GM18505 (cell line): ENCODE results near the gene MYBPC3.
"Not testable (repeated sequence)": the region's sequence is repeated elsewhere in the genome, so short reads cannot be mapped to it uniquely, and the experiment has no call there.

Source experiments
- ATAC-seq: cut with Tn5 transposase; IDR thresholded peaks from one replicate; pipeline ENCODE4 v1.9.1; 2021; ENCODE audit not compliant: unreplicated experiment
- POLR2A ChIP-seq: IDR thresholded peaks from 4 replicates; pipeline ENCODE4 v1.6.1; 2011; ENCODE audit warnings: borderline replicate concordance; ENCODE audit not compliant: insufficient read depth, insufficient read length; ENCODE audit errors: extremely low read depth

MYBPC3 gene

DNA sequence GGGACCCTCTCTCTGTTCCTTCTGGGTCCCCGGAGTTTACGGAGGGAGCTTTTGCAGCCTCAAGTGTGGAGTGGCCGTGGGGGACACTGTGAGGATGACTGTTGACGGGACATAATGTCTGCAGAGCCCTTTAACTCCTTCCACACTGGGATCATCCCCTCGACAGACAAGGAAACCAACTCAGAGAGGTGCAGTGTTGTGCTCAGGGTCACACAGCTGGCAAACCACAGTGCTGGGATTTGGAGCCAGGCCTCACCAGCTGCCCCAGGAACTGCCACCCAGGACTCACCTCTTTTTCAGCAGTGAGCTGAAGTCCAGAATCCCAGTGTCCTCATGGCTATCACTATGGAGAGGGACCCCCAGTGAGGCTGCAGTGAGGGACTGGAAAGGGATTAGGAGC lies 5.4 kb downstream of the MYBPC3 start:
- ATAC-seq = no peak

DNA sequence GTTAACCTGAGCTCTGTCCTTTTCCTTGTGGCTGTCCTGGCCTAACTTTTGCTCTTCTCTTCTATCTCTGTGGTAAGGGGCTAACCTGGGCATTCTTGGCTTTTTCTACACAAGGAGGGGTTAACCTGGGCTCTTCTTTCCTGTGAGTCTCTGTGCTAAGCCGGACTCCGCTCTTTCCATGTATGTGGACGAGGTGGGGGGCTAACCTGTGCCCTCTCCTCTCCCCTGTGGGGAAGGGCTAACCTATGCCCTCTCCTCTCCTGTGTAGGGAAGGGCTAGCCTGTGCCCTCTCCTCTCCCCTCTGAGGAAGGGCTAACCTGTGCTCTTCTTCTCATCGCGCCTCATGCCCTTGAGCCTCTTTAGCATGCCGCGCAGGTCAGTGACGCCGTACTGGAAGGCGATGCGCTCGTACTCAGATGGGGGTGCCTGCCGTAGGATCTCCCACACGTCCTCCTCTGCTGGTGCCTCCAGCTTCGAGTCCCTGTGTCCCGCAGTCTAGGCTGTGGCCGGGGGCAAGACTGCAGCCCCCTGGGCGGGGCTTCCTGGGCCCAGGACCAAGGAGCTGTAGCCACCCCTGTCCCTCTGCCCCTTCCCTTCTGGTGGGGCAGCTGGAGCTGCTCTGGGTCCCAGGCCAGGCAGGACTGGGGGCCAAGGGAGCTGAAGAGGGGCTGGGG lies 6.5 kb downstream of the MYBPC3 start:
- TF ChIP-seq POLR2A = no peak
- no peak for ATAC-seq

More for the DNA sequence above, 5.4 kb downstream of the MYBPC3 start:
- no peak for TF ChIP-seq POLR2A

DNA sequence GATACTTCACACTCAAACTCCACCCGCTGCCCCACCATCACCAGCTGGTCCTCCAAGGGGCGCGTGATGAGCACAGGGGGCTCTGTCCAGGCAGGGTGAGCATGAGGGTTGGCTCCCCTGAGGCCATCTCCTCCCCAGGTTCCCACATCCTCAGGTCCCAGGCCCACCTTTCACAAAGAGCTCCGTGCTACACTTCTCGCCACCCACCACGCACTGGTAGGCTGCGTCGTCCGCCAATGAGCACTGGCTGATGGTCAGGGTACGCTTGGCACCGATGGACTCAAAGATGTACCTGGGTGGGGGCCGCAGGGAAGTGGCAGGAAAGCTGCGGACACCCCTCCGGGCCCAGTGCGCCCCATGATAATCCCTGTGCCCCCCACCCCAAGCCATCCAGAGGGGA lies 9.6 kb downstream of the MYBPC3 start:
- no peak for TF ChIP-seq POLR2A
- ATAC-seq = no peak

- no peak for TF ChIP-seq POLR2A
- no peak for ATAC-seq
Measured at GRCh38 chr11:47342036-47342803, 10.3 kb downstream of the MYBPC3 start.

DNA sequence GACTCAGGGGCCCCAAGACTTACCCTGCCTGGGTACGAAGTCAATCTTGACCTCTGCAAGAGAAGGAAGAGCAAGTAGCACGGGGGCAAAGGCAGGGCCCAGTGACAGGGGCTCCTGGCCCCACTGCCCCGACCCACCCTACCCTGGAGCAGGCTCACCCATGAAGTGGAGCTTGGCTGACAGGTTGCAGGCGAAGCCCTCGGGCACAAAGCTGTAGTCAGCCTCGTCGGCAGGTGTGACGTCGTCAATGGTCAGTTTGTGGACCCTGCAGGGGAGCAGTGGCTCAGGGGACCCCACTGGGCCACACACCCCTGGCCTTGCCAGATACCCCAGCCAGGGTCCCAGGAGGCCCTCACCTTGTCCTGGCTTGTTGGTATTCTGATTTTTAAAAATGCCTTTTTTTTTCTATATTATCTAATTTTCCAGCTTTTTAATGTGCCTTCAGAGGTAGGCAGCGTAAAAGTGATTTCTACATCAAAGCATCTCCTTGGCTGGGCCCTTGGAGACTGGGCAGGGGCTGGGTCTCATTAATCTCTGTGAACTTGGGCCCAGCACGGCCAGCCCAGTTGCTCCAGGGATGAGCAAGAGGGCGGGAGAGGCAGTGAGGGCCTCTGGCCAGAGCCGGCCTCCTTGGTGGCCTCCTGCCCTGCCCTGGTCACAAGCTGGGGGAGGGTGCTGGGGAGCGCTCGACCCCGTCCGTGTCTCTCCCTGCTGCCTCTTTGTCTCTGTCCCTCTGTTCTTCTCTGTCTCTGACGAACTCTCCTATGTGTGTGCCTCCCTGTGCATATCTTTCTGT lies 11.3 kb downstream of the MYBPC3 start:
- ATAC-seq = no peak
- no peak for TF ChIP-seq POLR2A

DNA sequence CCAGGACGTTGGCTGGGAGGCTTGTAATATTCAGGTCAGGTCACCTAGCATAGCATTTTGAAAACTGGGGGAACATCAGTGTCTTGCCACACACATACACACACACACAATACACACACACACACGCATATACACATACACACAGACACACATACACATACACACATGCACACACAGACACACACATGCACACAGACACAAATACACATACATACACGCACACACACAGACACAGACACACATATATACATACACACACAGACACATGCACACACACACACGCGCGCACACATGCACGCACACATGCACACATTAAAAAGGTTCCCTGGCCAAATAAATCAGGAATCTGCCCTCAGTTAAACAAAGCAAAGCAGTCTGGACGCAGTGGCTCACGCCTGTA lies 12.5 kb downstream of the MYBPC3 start:
- no peak for TF ChIP-seq POLR2A
- ATAC-seq = no peak

GRCh38 chr11:47338396-47339241 lies 13.9 kb downstream of the MYBPC3 start:
- no peak for TF ChIP-seq POLR2A
- ATAC-seq = no peak

DNA sequence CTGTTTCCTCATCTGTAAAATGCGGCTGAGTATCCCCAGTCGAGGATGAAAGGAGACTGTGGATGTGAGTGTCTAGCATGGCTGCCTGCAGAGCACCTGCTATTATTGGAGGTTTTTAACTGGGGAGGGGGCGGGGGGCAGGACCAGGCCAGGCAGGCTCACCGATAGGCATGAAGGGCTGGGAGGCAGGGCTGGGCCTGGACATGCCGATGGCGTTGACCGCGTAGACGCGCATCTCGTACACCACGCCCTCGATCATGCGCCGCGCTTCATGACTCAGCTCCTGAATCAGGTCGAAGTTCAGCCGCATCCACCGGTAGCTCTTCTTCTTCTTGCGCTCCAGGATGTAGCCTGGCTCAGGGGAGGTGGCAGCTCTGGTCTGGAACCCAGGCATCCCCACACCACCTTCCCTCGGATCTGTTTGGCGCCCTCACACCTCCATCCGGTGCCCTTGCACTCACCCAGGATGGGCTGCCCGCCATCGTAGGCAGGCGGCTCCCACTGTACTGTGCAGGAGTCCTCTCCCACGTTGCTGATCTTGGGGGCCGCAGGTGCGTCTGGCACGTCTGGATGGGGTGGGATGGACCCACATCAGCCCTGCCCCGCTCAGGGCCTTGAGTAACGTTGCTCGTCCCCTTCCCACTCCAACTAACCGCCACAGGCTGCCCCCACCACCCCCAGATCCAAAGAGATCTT lies 15.1 kb downstream of the MYBPC3 start:
- no peak for TF ChIP-seq POLR2A
- no peak for ATAC-seq

DNA sequence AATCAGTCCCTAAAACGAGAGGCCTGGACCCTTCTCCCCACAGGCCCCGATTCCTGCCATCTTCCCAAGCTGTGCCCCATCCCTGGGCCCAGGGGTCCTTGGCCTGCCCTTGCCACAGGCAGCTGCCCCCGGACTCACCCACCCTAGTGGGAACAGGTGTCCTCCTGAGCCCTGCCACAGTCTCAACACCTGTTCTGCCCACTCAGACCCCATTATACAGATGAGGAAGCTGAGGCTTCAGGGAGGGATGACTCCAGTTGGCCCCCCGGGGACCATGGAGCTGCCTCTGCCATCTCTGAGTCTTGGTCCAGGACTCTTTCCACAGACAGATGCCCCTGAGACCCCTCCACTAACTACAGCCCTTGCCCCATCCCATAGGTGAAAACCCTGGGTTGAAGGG lies 15.9 kb downstream of the MYBPC3 start:
- no peak for ATAC-seq
- TF ChIP-seq POLR2A = no peak

DNA sequence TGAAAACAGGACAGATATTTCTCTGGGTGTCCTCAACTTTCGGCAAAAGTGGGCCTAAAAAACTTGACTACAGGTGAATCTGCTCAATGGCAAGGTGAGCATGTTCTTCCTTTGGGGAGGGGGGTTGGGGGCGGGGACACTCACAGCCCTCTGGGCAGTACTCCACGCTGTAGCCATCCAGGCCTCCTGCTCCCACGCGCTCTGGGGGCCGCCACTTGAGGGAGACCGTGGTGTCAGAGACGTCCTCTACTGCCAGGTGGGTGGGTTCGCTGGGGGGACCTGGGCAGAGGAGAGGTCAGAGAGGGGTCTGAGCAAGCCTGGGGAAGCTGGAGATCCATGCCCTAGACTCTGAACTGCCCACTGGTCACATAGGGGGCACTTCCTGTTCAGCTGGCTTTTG lies 16.8 kb downstream of the MYBPC3 start:
- ATAC-seq = no peak
- TF ChIP-seq POLR2A = no peak

DNA sequence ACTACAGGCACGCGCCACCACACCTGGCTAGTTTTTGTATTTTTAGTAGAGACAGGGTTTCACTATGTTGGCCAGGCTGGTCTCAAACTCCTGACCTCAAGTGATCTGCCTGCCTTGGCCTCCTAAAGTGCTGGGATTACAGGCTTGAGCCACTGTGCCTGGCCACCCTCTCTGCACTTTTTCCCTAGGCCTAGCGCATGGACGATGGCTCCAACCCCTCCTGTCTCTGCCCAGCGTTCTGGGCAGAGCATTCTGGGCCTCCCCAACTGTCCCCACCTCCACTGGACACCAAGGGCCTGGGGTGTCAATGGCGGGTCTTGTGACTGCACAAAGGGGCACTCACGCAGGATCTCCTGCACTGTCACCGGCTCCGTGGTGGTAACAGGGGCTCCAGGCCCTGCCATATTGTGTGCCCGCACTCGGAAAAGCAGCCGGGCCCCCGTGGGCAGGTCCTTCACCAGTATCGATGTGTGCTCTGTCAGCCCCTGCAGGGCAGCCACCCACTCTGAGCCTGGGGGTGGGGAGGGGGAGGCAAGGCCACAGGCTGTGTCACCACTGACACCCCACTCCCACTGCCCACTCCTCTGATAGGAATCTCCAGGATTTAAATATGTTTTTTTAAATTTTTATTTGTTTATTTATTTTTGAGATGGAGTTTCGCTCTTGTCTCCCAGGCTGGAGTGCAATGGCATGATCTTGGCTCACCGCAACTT lies 17.6 kb downstream of the MYBPC3 start:
- not testable (repeated sequence) for ATAC-seq

DNA sequence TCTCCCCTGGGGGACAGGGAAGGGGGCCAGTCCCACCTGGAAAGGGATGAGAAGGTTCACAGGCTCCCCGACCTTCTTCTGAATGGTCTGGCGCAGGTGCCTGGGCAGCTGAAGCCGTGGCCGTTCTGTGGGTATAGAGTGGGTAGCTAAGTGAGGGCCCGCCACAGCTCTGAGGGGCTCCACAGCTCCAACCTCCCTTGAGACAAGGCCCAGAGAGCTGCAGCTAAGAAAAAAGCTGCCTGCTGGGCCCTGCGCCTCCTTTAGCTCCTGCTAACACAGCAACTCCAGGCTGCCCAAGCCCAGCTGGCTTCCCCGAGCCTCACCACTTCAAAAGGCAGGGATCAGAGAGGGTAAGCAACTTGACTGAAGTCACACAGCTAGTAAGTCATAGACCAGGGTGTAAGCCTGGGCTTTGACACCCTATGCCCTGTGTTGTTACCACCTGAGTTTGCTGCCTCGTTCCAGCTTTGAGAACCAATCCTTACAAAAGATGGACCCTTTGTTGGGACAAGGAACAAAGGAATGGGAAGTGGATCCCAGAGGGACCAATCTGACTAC lies 18.5 kb downstream of the MYBPC3 start:
- no peak for TF ChIP-seq POLR2A
- ATAC-seq = no peak
